GM12874 (cell line): ENCODE measurements around the gene DHX29.

ENCODE experiments used
- CTCF ChIP-seq: IDR thresholded peaks from 2 replicates; pipeline ENCODE4 v1.5.1; 2011; ENCODE audit warnings: low read depth, mild to moderate bottlenecking, control low read depth, low read length, moderate library complexity; ENCODE audit not compliant: insufficient read depth

The DHX29 gene

GRCh38 chr5:55343107-55343506, 35.6 kb upstream of the DHX29 start:
- TF ChIP-seq CTCF, result no peak

DNA sequence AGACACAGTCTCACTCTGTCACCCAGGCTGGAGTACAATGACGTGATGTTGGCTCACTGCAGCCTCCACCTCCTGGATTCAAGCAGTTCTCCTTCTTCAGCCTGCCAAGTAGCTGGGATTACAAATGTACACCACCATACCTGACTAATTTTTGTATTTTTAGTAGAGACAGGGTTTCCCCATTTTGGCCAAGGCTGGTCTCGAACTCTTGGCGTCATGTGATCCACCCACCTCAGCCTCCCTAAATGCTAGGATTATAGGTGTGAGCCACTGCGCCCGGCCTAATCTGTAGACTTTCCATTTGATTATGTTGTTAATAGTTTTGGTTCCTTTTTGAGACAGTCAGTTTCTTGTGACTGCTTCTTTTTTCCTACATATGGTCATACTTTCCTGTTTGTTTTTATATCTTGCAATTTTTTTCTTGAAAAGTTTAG, 31.3 kb upstream of the DHX29 start:
- no peak for TF ChIP-seq CTCF

DNA sequence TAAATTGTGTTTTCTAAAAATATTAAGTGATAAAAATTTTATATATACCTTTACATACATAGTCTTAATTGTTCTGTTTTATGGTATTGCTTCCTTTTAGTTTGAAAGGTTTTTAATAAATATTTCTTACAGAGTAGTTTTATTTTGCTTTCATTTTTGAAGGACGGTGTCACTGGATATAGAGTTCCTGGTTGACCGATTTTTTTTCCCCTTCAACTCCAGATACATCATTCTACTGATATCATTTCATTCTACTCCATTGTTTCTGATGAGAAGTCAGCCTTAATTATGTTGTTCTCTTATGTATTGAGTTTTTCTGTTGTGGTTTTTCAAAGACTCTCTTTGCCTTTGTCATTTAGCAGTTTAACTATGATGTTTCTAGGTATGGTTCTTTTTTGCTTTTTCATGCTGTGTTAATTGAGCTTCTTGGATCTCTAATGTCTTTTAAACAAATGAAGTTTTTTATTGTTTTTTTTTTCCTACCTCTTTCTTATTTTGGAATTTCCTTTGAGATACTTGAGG, 30.7 kb upstream of the DHX29 start:
- TF ChIP-seq CTCF, result no peak

- no peak for TF ChIP-seq CTCF
Observed at GRCh38 chr5:55333811-55334210, 26.3 kb upstream of the DHX29 start.

DNA sequence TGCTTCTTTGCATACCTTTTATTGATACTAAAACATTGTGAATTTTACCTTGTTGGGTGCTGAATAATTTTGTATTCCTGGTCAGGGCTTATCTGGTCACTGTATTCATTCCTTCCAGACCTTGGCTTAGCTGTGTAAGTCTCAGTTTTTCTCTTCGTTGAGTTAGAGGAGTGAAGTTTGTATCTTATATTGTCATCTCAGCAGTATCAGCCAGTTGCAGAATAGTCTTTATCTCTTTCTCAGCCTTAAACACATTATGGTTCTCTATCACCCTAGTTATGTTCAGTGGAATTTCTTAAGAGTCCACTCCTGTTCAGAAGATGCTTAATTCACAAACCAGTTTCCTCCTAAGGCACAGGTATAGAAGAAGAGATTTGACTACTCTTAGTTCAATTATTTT, 25.5 kb upstream of the DHX29 start:
- no peak for TF ChIP-seq CTCF

- no peak for TF ChIP-seq CTCF
Observed at GRCh38 chr5:55331321-55331720, 23.8 kb upstream of the DHX29 start.

GRCh38 chr5:55327281-55327680, 19.8 kb upstream of the DHX29 start:
- no peak for TF ChIP-seq CTCF
